ENCODE results near the gene DPH5.
"Not testable (repeated sequence)": the region's sequence is repeated elsewhere in the genome, so short reads cannot be mapped to it uniquely, and the experiment has no call there.

DPH5 gene, protein sequence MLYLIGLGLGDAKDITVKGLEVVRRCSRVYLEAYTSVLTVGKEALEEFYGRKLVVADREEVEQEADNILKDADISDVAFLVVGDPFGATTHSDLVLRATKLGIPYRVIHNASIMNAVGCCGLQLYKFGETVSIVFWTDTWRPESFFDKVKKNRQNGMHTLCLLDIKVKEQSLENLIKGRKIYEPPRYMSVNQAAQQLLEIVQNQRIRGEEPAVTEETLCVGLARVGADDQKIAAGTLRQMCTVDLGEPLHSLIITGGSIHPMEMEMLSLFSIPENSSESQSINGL

GRCh38 chr1:101025657-101026429 is at the start of gene DPH5:
Gene DPH5 (minus strand): TSS chr1:101025784. CDS start chr1:101025443, 341 bp downstream.
- ChIA-PET POLR2A (no interaction called here), CTCF (interaction anchor here (1.5 to 3.0 kb wide), 2 partner anchors 213 to 262 kb away, joined by 8 to 18 read pairs; no protein-coding TSS in a partner anchor)
- peak; percentile 59 for DNase-seq (ENCODE audit: low read depth, low spot score)
- TF ChIP-seq, protein P1, sequence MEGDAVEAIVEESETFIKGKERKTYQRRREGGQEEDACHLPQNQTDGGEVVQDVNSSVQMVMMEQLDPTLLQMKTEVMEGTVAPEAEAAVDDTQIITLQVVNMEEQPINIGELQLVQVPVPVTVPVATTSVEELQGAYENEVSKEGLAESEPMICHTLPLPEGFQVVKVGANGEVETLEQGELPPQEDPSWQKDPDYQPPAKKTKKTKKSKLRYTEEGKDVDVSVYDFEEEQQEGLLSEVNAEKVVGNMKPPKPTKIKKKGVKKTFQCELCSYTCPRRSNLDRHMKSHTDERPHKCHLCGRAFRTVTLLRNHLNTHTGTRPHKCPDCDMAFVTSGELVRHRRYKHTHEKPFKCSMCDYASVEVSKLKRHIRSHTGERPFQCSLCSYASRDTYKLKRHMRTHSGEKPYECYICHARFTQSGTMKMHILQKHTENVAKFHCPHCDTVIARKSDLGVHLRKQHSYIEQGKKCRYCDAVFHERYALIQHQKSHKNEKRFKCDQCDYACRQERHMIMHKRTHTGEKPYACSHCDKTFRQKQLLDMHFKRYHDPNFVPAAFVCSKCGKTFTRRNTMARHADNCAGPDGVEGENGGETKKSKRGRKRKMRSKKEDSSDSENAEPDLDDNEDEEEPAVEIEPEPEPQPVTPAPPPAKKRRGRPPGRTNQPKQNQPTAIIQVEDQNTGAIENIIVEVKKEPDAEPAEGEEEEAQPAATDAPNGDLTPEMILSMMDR (IDR thresholded peaks at IDR 0.05; ENCODE audit: insufficient read depth, low read length, missing control alignments) = no peak
- H3K4me3 ChIP-seq (ENCODE audit: low read depth, low read length) = peak within 1 kb of the TSS; percentile 79

- H3K4me3 ChIP-seq (ENCODE audit: low read depth, low read length) = no peak overlapping the region
- CTCF ChIA-PET = interaction anchor here (1.5 kb wide), 1 partner anchor 165 kb away, joined by 4 read pairs; no protein-coding TSS in a partner anchor
- TF ChIP-seq, protein P1 (IDR thresholded peaks at IDR 0.05; ENCODE audit: insufficient read depth, low read length, missing control alignments) = no peak
- no peak for DNase-seq (ENCODE audit: low read depth, low spot score)
- POLR2A ChIA-PET = no interaction called here
Observed at GRCh38 chr1:101073836-101074235, 48.3 kb upstream of the DPH5 start.

- no peak overlapping the region for H3K4me3 ChIP-seq (ENCODE audit: low read depth, low read length)
- DNase-seq (ENCODE audit: low read depth, low spot score) = no peak
- TF ChIP-seq, protein P1 (IDR thresholded peaks at IDR 0.05; ENCODE audit: insufficient read depth, low read length, missing control alignments) = no peak
- ChIA-PET POLR2A (no interaction called here), CTCF (no interaction called here)
Observed at GRCh38 chr1:101071470-101071891, 45.9 kb upstream of the DPH5 start.

- POLR2A ChIA-PET = no interaction called here
- H3K4me3 ChIP-seq (ENCODE audit: low read depth, low read length) = no peak overlapping the region
- DNase-seq (ENCODE audit: low read depth, low spot score) = no peak
- CTCF ChIA-PET = no interaction called here
- TF ChIP-seq, protein P1 (IDR thresholded peaks at IDR 0.05; ENCODE audit: insufficient read depth, low read length, missing control alignments) = no peak
Observed at GRCh38 chr1:101069158-101069557, 43.6 kb upstream of the DPH5 start.

DNA sequence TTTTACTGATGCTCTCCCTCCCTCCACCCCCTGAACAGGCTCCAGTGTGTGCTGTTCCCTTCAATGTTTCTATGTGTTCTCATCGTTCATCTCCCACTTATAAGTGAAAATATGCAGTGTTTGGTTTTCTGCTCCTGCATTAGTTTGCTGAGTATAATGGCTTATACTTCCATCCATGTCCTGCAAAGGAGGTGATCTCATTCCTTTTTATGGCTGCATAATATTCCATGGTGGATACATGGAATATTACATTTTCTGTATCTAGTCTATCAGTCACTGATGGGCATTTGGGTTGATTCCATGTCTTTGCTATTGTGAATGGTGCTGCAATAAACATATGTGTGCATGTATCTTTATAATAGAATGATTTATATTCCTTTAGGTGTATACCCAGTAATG is 41.4 kb upstream of the DPH5 start:
- H3K4me3 ChIP-seq (ENCODE audit: low read depth, low read length); POLR2A ChIA-PET; DNase-seq (ENCODE audit: low read depth, low spot score); CTCF ChIA-PET: not testable (repeated sequence)

GRCh38 chr1:101066260-101066936 is 40.8 kb upstream of the DPH5 start:
- no peak overlapping the region for H3K4me3 ChIP-seq (ENCODE audit: low read depth, low read length)

More at GRCh38 chr1:101066260-101066936, 40.8 kb upstream of the DPH5 start:
- DNase-seq (ENCODE audit: low read depth, low spot score) = no peak
- ChIA-PET CTCF (no interaction called here), POLR2A (no interaction called here)
- TF ChIP-seq, protein P1 (IDR thresholded peaks at IDR 0.05; ENCODE audit: insufficient read depth, low read length, missing control alignments) = no peak
